Measurements from ENCODE around the gene AIP. TPM values are rescaled to one million over a fixed set of nuclear protein-coding genes. Genes with fewer than 3 reads are reported as not detected.

The AIP gene
- total and polyA plus RNA-seq, 2 donors (not counting 3 experiments of a cell fraction or from before 2014, with no cell fraction given) = 46.3 to 114 TPM

DNA sequence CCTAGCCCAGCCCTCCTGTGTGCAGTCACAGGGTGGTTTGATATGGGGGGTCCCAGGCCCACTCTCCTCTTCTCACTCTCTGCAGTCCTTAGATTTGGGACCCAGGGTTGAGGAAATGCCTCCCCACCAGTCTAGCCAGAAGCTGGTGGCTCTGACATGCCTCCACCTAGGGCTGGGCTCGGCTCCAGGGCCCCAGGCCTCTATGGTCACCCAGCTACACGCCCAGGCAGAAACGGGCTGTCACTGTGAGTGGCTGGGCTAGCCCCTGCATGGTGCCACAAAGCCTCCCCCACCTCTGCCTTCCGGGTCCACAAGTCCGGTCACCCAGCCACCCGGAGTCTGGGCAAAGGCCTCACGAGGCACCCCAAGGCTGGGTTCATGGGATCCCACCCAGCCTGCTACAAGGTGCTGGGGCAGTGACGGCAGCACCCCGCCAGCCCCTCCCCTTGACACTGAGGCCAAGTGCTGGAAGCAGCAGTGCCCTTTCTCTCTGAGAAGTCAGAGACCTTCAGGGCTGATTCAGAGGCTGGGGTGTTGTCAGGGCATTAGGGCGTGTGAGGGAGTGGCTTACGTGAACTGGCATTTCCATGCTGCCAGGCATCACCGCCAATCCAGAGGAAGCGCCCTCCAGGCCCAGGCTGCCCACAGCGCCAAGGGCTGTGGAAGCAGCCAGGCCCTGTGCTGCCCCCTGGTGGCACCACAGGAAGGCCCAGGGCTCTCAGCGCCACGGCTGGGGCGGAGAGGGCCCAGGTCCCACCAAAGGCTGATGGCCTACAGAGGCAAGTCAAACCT, 23.0 kb downstream of the AIP start:
- Histone ChIP-seq H4K20me1 (replicated peaks; ENCODE audit: control insufficient read depth, extremely low read depth, insufficient read depth, low read length) (no peaks in the 10 kb centered on the region), H2AFZ (ENCODE audit: low read depth, low read length) (no peak overlapping the region), H3K36me3 (ENCODE audit: control insufficient read depth in 2 of 2, extremely low read depth in 1 of 2, insufficient read depth in 2 of 2, low read length in 2 of 2) (peaks cover 0 to 4% of the 10 kb centered on the region in 2 experiments), H3K4me2 (ENCODE audit: insufficient read depth, low read length) (peak overlapping the region; percentile 37), H3K27me3 (ENCODE audit: control insufficient read depth in 2 of 2, insufficient read depth in 2 of 2, low read length in 2 of 2) (no peaks in the 10 kb centered on the region), H3K27ac (ENCODE audit: insufficient read depth, low read depth, low read length) (peak overlapping the region; percentile 51), H3K9ac (replicated peaks; ENCODE audit: extremely low read depth, insufficient read depth, low read length) (peak overlapping the region; percentile 4), H3K79me2 (ENCODE audit: control insufficient read depth, insufficient read depth, low read length) (peaks cover 11% of the 10 kb centered on the region), H3K4me1 (ENCODE audit: control insufficient read depth, extremely low read depth, insufficient read depth, low read length) (peaks cover 36% of the 10 kb centered on the region), H3K9me1 (replicated peaks; ENCODE audit: control insufficient read depth, extremely low read depth, insufficient read depth, low read length) (no peaks in the 10 kb centered on the region), H3K4me3 (replicated peaks in 1 of 3; ENCODE audit: insufficient read depth in 1 of 3, low read depth in 1 of 3, low read length in 3 of 3) (no peak overlapping the region), H3K9me3 (replicated peaks; ENCODE audit: control insufficient read depth, insufficient read depth, low read length) (no peaks in the 10 kb centered on the region)
- FAIRE-seq (peak; percentile 93), DNase-seq (ENCODE audit: low read depth, low spot score) (peak; percentile 84)
- CTCF ChIA-PET = interaction anchor here (0.5 to 2.3 kb wide), 7 partner anchors 54 to 433 kb away, joined by 3 to 20 read pairs (median 7); partner anchors contain the start of genes PPP1CA and RAD9A
- TF ChIP-seq POLR2AphosphoS5 (IDR thresholded peaks at IDR 0.05; ENCODE audit: insufficient read depth, low read depth, low read length) (peak; percentile 40), EZH2 (IDR thresholded peaks at IDR 0.05; ENCODE audit: borderline replicate concordance, low read depth, low read length, severe bottlenecking) (no peak)
- TF ChIP-seq, protein P1, sequence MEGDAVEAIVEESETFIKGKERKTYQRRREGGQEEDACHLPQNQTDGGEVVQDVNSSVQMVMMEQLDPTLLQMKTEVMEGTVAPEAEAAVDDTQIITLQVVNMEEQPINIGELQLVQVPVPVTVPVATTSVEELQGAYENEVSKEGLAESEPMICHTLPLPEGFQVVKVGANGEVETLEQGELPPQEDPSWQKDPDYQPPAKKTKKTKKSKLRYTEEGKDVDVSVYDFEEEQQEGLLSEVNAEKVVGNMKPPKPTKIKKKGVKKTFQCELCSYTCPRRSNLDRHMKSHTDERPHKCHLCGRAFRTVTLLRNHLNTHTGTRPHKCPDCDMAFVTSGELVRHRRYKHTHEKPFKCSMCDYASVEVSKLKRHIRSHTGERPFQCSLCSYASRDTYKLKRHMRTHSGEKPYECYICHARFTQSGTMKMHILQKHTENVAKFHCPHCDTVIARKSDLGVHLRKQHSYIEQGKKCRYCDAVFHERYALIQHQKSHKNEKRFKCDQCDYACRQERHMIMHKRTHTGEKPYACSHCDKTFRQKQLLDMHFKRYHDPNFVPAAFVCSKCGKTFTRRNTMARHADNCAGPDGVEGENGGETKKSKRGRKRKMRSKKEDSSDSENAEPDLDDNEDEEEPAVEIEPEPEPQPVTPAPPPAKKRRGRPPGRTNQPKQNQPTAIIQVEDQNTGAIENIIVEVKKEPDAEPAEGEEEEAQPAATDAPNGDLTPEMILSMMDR (IDR thresholded peaks at IDR 0.05; ENCODE audit: extremely low read depth in 1 of 2, insufficient read depth in 1 of 2, low read depth in 1 of 2, low read length in 2 of 2) = peak; percentile 99
- POLR2A ChIA-PET = interaction anchor here (1.0 kb wide), 1 partner anchor 114 kb away, joined by 4 read pairs; the partner anchor contains the start of gene RAD9A
- intact Hi-C loops (cut with micrococcal nuclease) = loop anchor here (1.0 to 10.0 kb wide), 6 partner anchors 22 to 241 kb away; partner anchors contain the start of genes AIP, CORO1B, GRK2 and PPP1CA
- no TSS peak for BruUV-seq (replicated peaks)
- dilution Hi-C loops (cut with MboI; ENCODE audit: extremely low pct_ligation_motif_present, low sequenced_read_pairs) = no loop called here

All from endothelial cell of umbilical vein (primary cell).